Nephron progenitor cell (in vitro differentiated cells): ENCODE measurements around the gene IKZF1.

Source experiments
- DNase-seq: peaks from one replicate; pipeline ENCODE4 v3.0.0; 2021
- H3K27ac Mint-ChIP-seq: 2 replicates; pipeline ENCODE4 v1.8.0; 2021; ENCODE audit warnings: mild to moderate bottlenecking, moderate library complexity, mixed read lengths
- H3K27me3 Mint-ChIP-seq: 2 replicates; pipeline ENCODE4 v1.8.0; 2021; ENCODE audit warnings: mild to moderate bottlenecking, low read depth, mixed read lengths; ENCODE audit not compliant: poor library complexity
- H3K36me3 Mint-ChIP-seq: 2 replicates; pipeline ENCODE4 v1.8.0; 2021; ENCODE audit warnings: low read depth, mixed read lengths
- H3K4me1 Mint-ChIP-seq: 2 replicates; pipeline ENCODE4 v1.8.0; 2021; ENCODE audit warnings: mixed read lengths
- H3K4me3 Mint-ChIP-seq: 2 replicates; pipeline ENCODE4 v1.8.0; 2021; ENCODE audit warnings: mild to moderate bottlenecking, moderate library complexity, mixed read lengths
- H3K9me3 Mint-ChIP-seq: 2 replicates; pipeline ENCODE4 v1.8.0; 2021; ENCODE audit warnings: mild to moderate bottlenecking, moderate library complexity, mixed read lengths
- CTCF ChIP-seq: fragments of 200-600 bp; sonication (generic); IDR thresholded peaks from 2 replicates; pipeline ENCODE4 v1.5.0; 2021; ENCODE audit warnings: antibody characterized with exemption

Gene IKZF1

DNA sequence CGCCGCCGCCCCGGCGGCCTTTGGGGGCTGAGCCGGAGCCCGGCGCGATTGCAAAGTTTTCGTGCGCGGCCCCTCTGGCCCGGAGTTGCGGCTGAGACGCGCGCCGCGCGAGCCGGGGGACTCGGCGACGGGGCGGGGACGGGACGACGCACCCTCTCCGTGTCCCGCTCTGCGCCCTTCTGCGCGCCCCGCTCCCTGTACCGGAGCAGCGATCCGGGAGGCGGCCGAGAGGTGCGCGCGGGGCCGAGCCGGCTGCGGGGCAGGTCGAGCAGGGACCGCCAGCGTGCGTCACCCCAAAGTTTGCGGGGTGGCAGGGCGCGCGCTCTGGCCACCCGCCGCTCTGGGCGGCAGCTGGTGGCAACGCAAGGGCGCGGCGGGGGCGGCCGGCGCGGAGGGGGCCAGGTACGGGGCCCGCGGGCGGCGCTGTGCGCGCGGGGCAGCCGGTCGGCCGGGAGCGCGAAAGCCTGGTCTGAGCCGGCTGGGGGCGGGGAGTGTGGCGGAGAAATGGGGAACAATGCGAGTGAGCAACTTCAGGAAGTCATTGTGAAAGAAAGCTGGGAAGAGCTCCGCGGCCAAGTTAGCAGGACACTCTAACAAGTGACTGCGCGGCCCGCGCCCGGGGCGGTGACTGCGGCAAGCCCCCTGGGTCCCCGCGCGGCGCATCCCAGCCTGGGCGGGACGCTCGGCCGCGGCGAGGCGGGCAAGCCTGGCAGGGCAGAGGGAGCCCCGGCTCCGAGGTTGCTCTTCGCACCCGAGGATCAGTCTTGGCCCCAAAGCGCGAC, at the start of gene IKZF1:
Gene IKZF1, plus strand, starts transcription at position 588 of the 782 bp plus-strand sequence. CDS start 14,346 bp downstream, outside the sequence.
- Mint-ChIP-seq H3K36me3 (no peaks in the 10 kb centered on the region), H3K4me3 (peak within 1 kb of the TSS; percentile 81), H3K27ac (no peak within 1 kb of the TSS), H3K27me3 (peaks cover 94% of the 10 kb centered on the region), H3K9me3 (peaks cover 13% of the 10 kb centered on the region), H3K4me1 (peaks cover 14% of the 10 kb centered on the region)
- peak; percentile 59 for DNase-seq
- no peak for TF ChIP-seq CTCF

DNA sequence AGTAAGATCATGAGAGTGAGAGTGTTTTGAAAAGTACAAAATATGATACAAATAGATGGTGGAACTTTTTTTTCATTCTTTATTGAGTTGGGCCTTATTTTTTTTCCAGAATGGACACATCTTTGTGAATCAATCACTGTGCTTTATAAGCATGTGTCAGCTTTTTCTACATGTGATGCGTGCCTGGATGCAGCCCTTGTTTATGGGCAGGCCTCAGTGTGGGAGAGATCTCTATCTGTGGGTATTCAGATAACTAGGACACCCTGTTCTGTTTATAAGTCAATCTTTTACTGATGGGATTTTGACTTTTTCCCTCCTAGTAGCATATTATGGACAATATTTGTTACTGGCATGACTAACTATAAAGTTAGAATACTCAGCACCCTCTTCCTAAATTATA, 42.9 kb upstream of the IKZF1 start:
- no peak for DNase-seq
- no peak for TF ChIP-seq CTCF
- no peak overlapping the region for H3K27ac Mint-ChIP-seq
- H3K4me1 Mint-ChIP-seq: no peaks in the 10 kb centered on the region
- peaks cover 11% of the 10 kb centered on the region for H3K27me3 Mint-ChIP-seq
- H3K36me3 Mint-ChIP-seq: no peaks in the 10 kb centered on the region
- H3K4me3 Mint-ChIP-seq: no peak overlapping the region
- H3K9me3 Mint-ChIP-seq: no peaks in the 10 kb centered on the region

DNA sequence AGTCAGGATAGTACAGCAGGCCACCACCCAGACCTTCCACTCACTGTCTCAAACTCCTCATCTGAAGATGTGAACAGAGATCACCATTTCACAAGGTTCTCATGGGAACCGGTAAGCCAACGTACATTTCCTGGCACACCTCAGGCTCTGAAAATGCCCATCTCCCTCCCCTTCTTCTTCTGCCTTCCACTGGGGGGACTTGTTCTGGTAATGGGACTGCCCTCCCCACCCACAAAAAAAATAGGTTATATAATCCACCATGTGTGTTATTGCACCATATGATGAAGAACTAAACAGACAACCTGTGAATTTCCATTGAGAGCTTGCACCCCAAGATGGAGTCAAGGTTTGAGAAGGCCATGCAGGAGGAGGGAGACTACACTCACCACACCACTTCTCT, 42.1 kb upstream of the IKZF1 start:
- no peaks in the 10 kb centered on the region for H3K9me3 Mint-ChIP-seq
- no peak for TF ChIP-seq CTCF
- H3K27me3 Mint-ChIP-seq: peaks cover 14% of the 10 kb centered on the region
- no peak overlapping the region for H3K4me3 Mint-ChIP-seq
- no peak overlapping the region for H3K27ac Mint-ChIP-seq
- no peaks in the 10 kb centered on the region for H3K36me3 Mint-ChIP-seq
- no peaks in the 10 kb centered on the region for H3K4me1 Mint-ChIP-seq
- DNase-seq: no peak

- Mint-ChIP-seq H3K27me3 (peaks cover 12% of the 10 kb centered on the region), H3K4me3 (no peak overlapping the region), H3K9me3 (no peaks in the 10 kb centered on the region), H3K4me1 (no peaks in the 10 kb centered on the region), H3K27ac (no peak overlapping the region), H3K36me3 (no peaks in the 10 kb centered on the region)
- DNase-seq: no peak
- no peak for TF ChIP-seq CTCF
Measured at GRCh38 chr7:50262916-50263690, 41.4 kb upstream of the IKZF1 start.

- Mint-ChIP-seq H3K36me3 (no peaks in the 10 kb centered on the region), H3K9me3 (no peaks in the 10 kb centered on the region), H3K27me3 (peaks cover 12% of the 10 kb centered on the region), H3K4me1 (no peaks in the 10 kb centered on the region), H3K27ac (no peak overlapping the region), H3K4me3 (no peak overlapping the region)
- no peak for TF ChIP-seq CTCF
- no peak for DNase-seq
Measured at GRCh38 chr7:50264908-50265307, 39.6 kb upstream of the IKZF1 start.
